HCT116 (cell line): ENCODE results near the gene AMN. TPM values are rescaled to one million over a fixed set of nuclear protein-coding genes. Genes with fewer than 3 reads are reported as not detected.

Experiments
- ATAC-seq: fragments of 200-7000 bp; cut with Tn5 transposase; 2 replicates; pipeline ENCODE4 v1.9.1; 2020; ENCODE audit warnings: mild to moderate bottlenecking, moderate library complexity
- BruUV-seq: library from RNA; stranded (reverse); fragments of 400-500 nt; replicated peaks from 2 replicates; lab custom pipeline; 2021; lab: Mats Ljungman, UMichigan
- CTCF ChIA-PET: fragments of 300-600 bp; sonication (Branson Sonifier 250); formaldehyde crosslinking; loops from one replicate; lab custom pipeline; 2021; ENCODE audit warnings: antibody characterized with exemption; lab: Charles Lee
- POLR2A ChIA-PET: fragments of 300-600, 350-600 bp; sonication (Branson Sonifier 250); formaldehyde crosslinking; loops from one replicate; lab custom pipeline; 2021; ENCODE audit warnings: antibody characterized with exemption; lab: Charles Lee
- RAD21 ChIA-PET, 2 experiments: fragments of 300-600 bp; sonication (Branson Sonifier 250); formaldehyde crosslinking; loops; one replicate each; lab custom pipeline; 2023; ENCODE audit warnings: low total read pairs in 2 of 2; ENCODE audit not compliant: uncharacterized antibody in 2 of 2, unreplicated experiment in 2 of 2, low non-redundant PET in 1 of 2; lab: Charles Lee
- DNase-seq: peaks from one replicate; pipeline ENCODE4 v3.0.0-alpha.2; 2010; ENCODE audit warnings: low read depth, low spot score
- H2AFZ ChIP-seq: fragments of 200-600 bp; shearing (Covaris generic), sonication (generic); 2 replicates; pipeline ENCODE4 v1.6.1; 2017; ENCODE audit warnings: low read depth, mixed run types, mixed read lengths, antibody characterized with exemption, low read length; ENCODE audit not compliant: poor library complexity, severe bottlenecking
- H3K27ac ChIP-seq: 2 replicates; pipeline ENCODE4 v1.5.1; 2012; ENCODE audit warnings: low read depth, low read length
- H3K27me3 ChIP-seq: fragments of 200-600 bp; sonication (generic); 2 replicates; pipeline ENCODE4 v1.6.1; 2016; ENCODE audit warnings: mixed run types, low read length, mixed read lengths; ENCODE audit not compliant: insufficient read depth
- H3K36me3 ChIP-seq, 2 experiments: fragments of 200-500 bp in 1 of 2; fragments of 200-600 bp in 1 of 2; sonication (Bioruptor generic) in 1 of 2; sonication (generic) in 1 of 2; 2 replicates each; pipeline versions ENCODE4 v1.5.1 to v1.6.1; 2014 to 2016; ENCODE audit warnings: low read length in 2 of 2, inconsistent platforms in 1 of 2, mixed read lengths in 1 of 2, mixed run types in 1 of 2; ENCODE audit not compliant: insufficient read depth in 2 of 2, control insufficient read depth in 1 of 2
- H3K4me1 ChIP-seq, 2 experiments: fragments of 200-600 bp in 1 of 2; sonication (generic) in 1 of 2; 2 replicates each; pipeline versions ENCODE4 v1.5.1 to v1.6.1; 2012 to 2017; ENCODE audit warnings: low read length in 2 of 2, inconsistent platforms in 1 of 2, mild to moderate bottlenecking in 1 of 2, mixed read lengths in 1 of 2, mixed run types in 1 of 2, moderate library complexity in 1 of 2; ENCODE audit not compliant: insufficient read depth in 2 of 2, control insufficient read depth in 1 of 2
- H3K4me2 ChIP-seq: fragments of 200-600 bp; sonication (generic); 2 replicates; pipeline ENCODE4 v1.6.1; 2017; ENCODE audit warnings: mixed run types, low read length, mixed read lengths
- H3K4me3 ChIP-seq, 2 experiments: fragments of 200-600 bp in 1 of 2; sonication (generic) in 1 of 2; replicated peaks in 1 of 2; 2 replicates each; pipeline ENCODE4 v1.5.1; 2011 to 2016; ENCODE audit warnings: low read length in 2 of 2, control low read depth in 1 of 2, low read depth in 1 of 2, mild to moderate bottlenecking in 1 of 2, mixed read lengths in 1 of 2, mixed run types in 1 of 2
- H3K79me2 ChIP-seq: fragments of 200-600 bp; sonication (generic); 2 replicates; pipeline ENCODE4 v1.6.1; 2017; ENCODE audit warnings: mild to moderate bottlenecking, mixed run types, low read length, moderate library complexity, mixed read lengths; ENCODE audit not compliant: insufficient read depth
- H3K9ac ChIP-seq: fragments of 200-600 bp; sonication (generic); 2 replicates; pipeline ENCODE4 v1.6.1; 2016; ENCODE audit warnings: low read length, mixed read lengths
- H3K9me2 ChIP-seq: fragments of 200-600 bp; sonication (generic), shearing (Covaris generic); 2 replicates; pipeline ENCODE4 v1.6.1; 2017; ENCODE audit warnings: mixed run types, mild to moderate bottlenecking, moderate library complexity; ENCODE audit not compliant: insufficient read depth
- H3K9me3 ChIP-seq, 2 experiments: fragments of 200-500 bp in 1 of 2; fragments of 200-600 bp in 1 of 2; sonication (Bioruptor generic) in 1 of 2; sonication (generic) in 1 of 2; 2 replicates each; pipeline ENCODE4 v1.6.1; 2014 to 2017; ENCODE audit warnings: low read length in 2 of 2, mixed read lengths in 2 of 2, inconsistent platforms in 1 of 2, low read depth in 1 of 2, mild to moderate bottlenecking in 1 of 2, mixed run types in 1 of 2, moderate library complexity in 1 of 2; ENCODE audit not compliant: control insufficient read depth in 1 of 2, insufficient read depth in 1 of 2
- H4K20me1 ChIP-seq: fragments of 200-600 bp; sonication (generic), shearing (Covaris generic); 2 replicates; pipeline ENCODE4 v1.6.1; 2017; ENCODE audit warnings: mixed run types, mild to moderate bottlenecking, moderate library complexity; ENCODE audit not compliant: insufficient read depth
- CBX3 ChIP-seq: IDR thresholded peaks from 2 replicates; pipeline ENCODE4 v1.6.1; 2012; ENCODE audit warnings: low read depth
- ELF1 ChIP-seq: IDR thresholded peaks from 2 replicates; pipeline ENCODE4 v1.6.1; 2012; ENCODE audit warnings: low read depth, borderline replicate concordance
- RAD21 ChIP-seq: IDR thresholded peaks from 2 replicates; pipeline ENCODE4 v1.6.1; 2012; ENCODE audit warnings: low read depth, mild to moderate bottlenecking
- intact Hi-C: fragments of 100-400 bp; cut with micrococcal nuclease; formaldehyde crosslinking; loops from 2 replicates; pipeline ENCODE4 v1.10.0; 2022
- total RNA-seq: library from RNA; stranded (reverse); gene quantifications from one replicate; pipeline ENCODE4 v1.2.1, GENCODE V29; 2021; ENCODE audit not compliant: unreplicated experiment

Gene AMN
- total RNA-seq, 1 experiment from 2014 or later, result 5.7 TPM

- Histone ChIP-seq H3K4me3 (no peak overlapping the region), H3K9me3 (no peaks in the 10 kb centered on the region), H4K20me1 (no peaks in the 10 kb centered on the region), H3K27me3 (no peaks in the 10 kb centered on the region), H3K79me2 (no peaks in the 10 kb centered on the region), H3K4me2 (no peak overlapping the region), H2AFZ (no peak overlapping the region), H3K27ac (no peak overlapping the region), H3K9ac (no peak overlapping the region), H3K36me3 (peaks cover 14 to 29% of the 10 kb centered on the region in 2 experiments; a peak in 3 of 4 replicates), H3K4me1 (no peaks in the 10 kb centered on the region), H3K9me2 (no peaks in the 10 kb centered on the region)
- intact Hi-C loops, result no loop called here
- BruUV-seq, result no TSS peak
- no peak for ATAC-seq
- POLR2A ChIA-PET, result interaction anchor here (0.6 kb wide), 1 partner anchor 268 kb away, joined by 4 read pairs; no protein-coding TSS in a partner anchor
- DNase-seq, result no peak
- TF ChIP-seq RAD21 (no peak), CBX3 (no peak), ELF1 (no peak)
- RAD21 ChIA-PET, result no interaction called here
- CTCF ChIA-PET, result no interaction called here
Observed at GRCh38 chr14:102980409-102980810, 57.9 kb downstream of the AMN start.

Other genes with a start within 250 kb of the AMN start
- 32.1 TPM for gene TRAF3, start 145.2 kb upstream of the AMN start, total RNA-seq
- 85.6 TPM for gene CDC42BPB, start 134.9 kb downstream of the AMN start, total RNA-seq
- gene LBHD2, start 161.5 kb downstream of the AMN start, total RNA-seq, result not detected
- gene EXOC3L4, start 172.1 kb downstream of the AMN start, total RNA-seq, result not detected
- gene TNFAIP2, start 200.8 kb downstream of the AMN start, total RNA-seq, result 74.8 TPM